ENCODE measurements around the gene ZNF385B. TPM values are rescaled to one million over a fixed set of nuclear protein-coding genes. Genes with fewer than 3 reads are reported as not detected.

The ZNF385B gene
- total RNA-seq, 1 experiment from 2014 or later: 2.2 TPM

GRCh38 chr2:179814050-179814449 is 47.4 kb downstream of the ZNF385B start:
- ChIA-PET CTCF (no interaction called here), POLR2A (no interaction called here)
- DNase-seq (ENCODE audit: low spot score): no peak
- TF ChIP-seq ZBTB43 (CRISPR knock-in tag; IDR thresholded peaks at IDR 0.05): no peak
- TF ChIP-seq MAX (CRISPR knock-in tag; IDR thresholded peaks at IDR 0.05): no peak
- TF ChIP-seq JAZF1 (CRISPR knock-in tag; IDR thresholded peaks at IDR 0.05): no peak
- no peak for TF ChIP-seq TEAD1 (CRISPR knock-in tag; IDR thresholded peaks at IDR 0.05)
- TF ChIP-seq CDX4 (CRISPR knock-in tag; IDR thresholded peaks at IDR 0.05; ENCODE audit: borderline replicate concordance): no peak
- no peak for TF ChIP-seq ESRRA (CRISPR knock-in tag; IDR thresholded peaks at IDR 0.05; ENCODE audit: borderline replicate concordance)
- no peak for TF ChIP-seq MLX (CRISPR knock-in tag; IDR thresholded peaks at IDR 0.05)
- TF ChIP-seq ZNF423 (CRISPR knock-in tag; IDR thresholded peaks at IDR 0.05): no peak
- TF ChIP-seq CBFB (CRISPR knock-in tag; IDR thresholded peaks at IDR 0.05; ENCODE audit: low read depth): no peak
- no peak for TF ChIP-seq NR1H2 (CRISPR knock-in tag; IDR thresholded peaks at IDR 0.05)
- TF ChIP-seq ZNF512 (CRISPR knock-in tag; IDR thresholded peaks at IDR 0.05; ENCODE audit: borderline replicate concordance): no peak
- no peak for TF ChIP-seq IRF2 (CRISPR knock-in tag; IDR thresholded peaks at IDR 0.05; ENCODE audit: borderline replicate concordance, low read depth)
- TF ChIP-seq ZNF396 (CRISPR knock-in tag; IDR thresholded peaks at IDR 0.05; ENCODE audit: borderline replicate concordance): no peak
- no peak for TF ChIP-seq SP1 (CRISPR knock-in tag; conservative IDR thresholded peaks at IDR 0.05)
- no peak for TF ChIP-seq ZNF232 (CRISPR knock-in tag; IDR thresholded peaks at IDR 0.05)
- no peak for TF ChIP-seq CREM (CRISPR knock-in tag; IDR thresholded peaks at IDR 0.05)
- TF ChIP-seq PRDM15 (CRISPR knock-in tag; IDR thresholded peaks at IDR 0.05): no peak
- ATAC-seq: no peak
- Mint-ChIP-seq H3K4me1 (no peaks in the 10 kb centered on the region), H3K9me3 (peaks cover 11% of the 10 kb centered on the region), H3K27me3 (ENCODE audit: low read depth) (no peaks in the 10 kb centered on the region), H3K4me3 (no peak overlapping the region), H3K36me3 (no peaks in the 10 kb centered on the region), H3K27ac (no peak overlapping the region)

- Mint-ChIP-seq H3K27ac (no peak overlapping the region), H3K27me3 (ENCODE audit: low read depth) (no peaks in the 10 kb centered on the region), H3K9me3 (peaks cover 11% of the 10 kb centered on the region), H3K36me3 (no peaks in the 10 kb centered on the region), H3K4me3 (no peak overlapping the region), H3K4me1 (no peaks in the 10 kb centered on the region)
- POLR2A ChIA-PET: no interaction called here
- no peak for DNase-seq (ENCODE audit: low spot score)
- CTCF ChIA-PET: no interaction called here
- no peak for ATAC-seq
- TF ChIP-seq ZNF671 (CRISPR knock-in tag; IDR thresholded peaks at IDR 0.05) (no peak), ZBTB43 (CRISPR knock-in tag; IDR thresholded peaks at IDR 0.05) (no peak), ZNF232 (CRISPR knock-in tag; IDR thresholded peaks at IDR 0.05) (no peak), AR (CRISPR knock-in tag; IDR thresholded peaks at IDR 0.05) (no peak), JUN (CRISPR knock-in tag; IDR thresholded peaks at IDR 0.05) (no peak), GABPB1 (CRISPR knock-in tag; IDR thresholded peaks at IDR 0.05) (no peak), SMAD3 (CRISPR knock-in tag; IDR thresholded peaks at IDR 0.05; ENCODE audit: borderline replicate concordance) (no peak), TEAD1 (CRISPR knock-in tag; IDR thresholded peaks at IDR 0.05) (no peak)
Observed at GRCh38 chr2:179812501-179812900, 48.9 kb downstream of the ZNF385B start.
